C4-2B (cell line): ENCODE data around the gene NEGR1.

Source experiments
- H3K27ac ChIP-seq: fragments of 450-650 bp; 2 replicates; pipeline ENCODE4 v1.5.1; 2017
- CTCF ChIP-seq: fragments of 450-650 bp; conservative IDR thresholded peaks from 2 replicates; pipeline ENCODE4 v1.5.1; 2017; ENCODE audit warnings: mild to moderate bottlenecking
- ZFX ChIP-seq: fragments of 450-650 bp; IDR thresholded peaks from 2 replicates; pipeline ENCODE4 v1.6.1; 2017

NEGR1 gene

GRCh38 chr1:72230746-72231145 is 51.6 kb downstream of the NEGR1 start:
- no peak overlapping the region for H3K27ac ChIP-seq
- TF ChIP-seq ZFX (no peak), CTCF (no peak)

- TF ChIP-seq CTCF (no peak), ZFX (no peak)
- no peak overlapping the region for H3K27ac ChIP-seq
Measured at GRCh38 chr1:72229893-72230292, 52.4 kb downstream of the NEGR1 start.

GRCh38 chr1:72227667-72228066 is 54.7 kb downstream of the NEGR1 start:
- no peak overlapping the region for H3K27ac ChIP-seq
- TF ChIP-seq ZFX (no peak), CTCF (no peak)

- H3K27ac ChIP-seq, result no peak overlapping the region
- TF ChIP-seq ZFX (no peak), CTCF (no peak)
Measured at GRCh38 chr1:72224506-72224905, 57.8 kb downstream of the NEGR1 start.

- TF ChIP-seq ZFX (no peak), CTCF (no peak)
- H3K27ac ChIP-seq, result no peak overlapping the region
Measured at GRCh38 chr1:72221811-72222210, 60.5 kb downstream of the NEGR1 start.

GRCh38 chr1:72218141-72218739 is 64.1 kb downstream of the NEGR1 start:
- no peak overlapping the region for H3K27ac ChIP-seq
- TF ChIP-seq CTCF (no peak), ZFX (no peak)

GRCh38 chr1:72207059-72207458 is 75.3 kb downstream of the NEGR1 start:
- TF ChIP-seq ZFX, result no peak
- no peak for TF ChIP-seq CTCF
- no peak overlapping the region for H3K27ac ChIP-seq
